Mesenchymal stem cell (in vitro differentiated cells and primary cell): ENCODE data around the gene DSP.

Experiments used
- DNase-seq: peaks from one replicate; pipeline ENCODE4 v3.0.0-alpha.2; 2013
- H2AFZ ChIP-seq: one replicate; pipeline ENCODE4 v1.6.1; 2013; ENCODE audit warnings: low read depth, mild to moderate bottlenecking, control low read depth, inconsistent platforms, low read length, moderate library complexity
- H2AK5ac ChIP-seq: 2 replicates; pipeline ENCODE4 v1.6.1; 2013; ENCODE audit warnings: low read length, moderate library complexity, mild to moderate bottlenecking, inconsistent platforms; ENCODE audit not compliant: severe bottlenecking
- H2BK120ac ChIP-seq: one replicate; pipeline ENCODE4 v1.6.1; 2013; ENCODE audit warnings: low read depth, mild to moderate bottlenecking, inconsistent platforms, low read length, moderate library complexity
- H2BK12ac ChIP-seq, 2 experiments: one replicate each; pipeline ENCODE4 v1.6.1; 2013; ENCODE audit warnings: inconsistent platforms in 2 of 2, low read length in 2 of 2, mild to moderate bottlenecking in 2 of 2, moderate library complexity in 2 of 2, control low read depth in 1 of 2
- H2BK15ac ChIP-seq: one replicate; pipeline ENCODE4 v1.6.1; 2013; ENCODE audit warnings: mild to moderate bottlenecking, low read depth, inconsistent platforms; ENCODE audit not compliant: poor library complexity, severe bottlenecking
- H2BK5ac ChIP-seq: 2 replicates; pipeline ENCODE4 v1.6.1; 2013; ENCODE audit warnings: low read depth, mild to moderate bottlenecking, low read length, control low read depth, inconsistent platforms; ENCODE audit not compliant: poor library complexity, severe bottlenecking
- H3K14ac ChIP-seq, 2 experiments: one replicate each; pipeline ENCODE4 v1.6.1; 2013; ENCODE audit warnings: inconsistent platforms in 2 of 2, low read length in 2 of 2, control low read depth in 1 of 2, mild to moderate bottlenecking in 1 of 2, moderate library complexity in 1 of 2
- H3K18ac ChIP-seq, 2 experiments: one replicate each; pipeline ENCODE4 v1.6.1; 2013; ENCODE audit warnings: inconsistent platforms in 2 of 2, low read length in 2 of 2, control low read depth in 1 of 2, low read depth in 1 of 2, mild to moderate bottlenecking in 1 of 2
- H3K23ac ChIP-seq, 2 experiments: one replicate each; pipeline ENCODE4 v1.6.1; 2013; ENCODE audit warnings: inconsistent platforms in 2 of 2, low read length in 2 of 2, mild to moderate bottlenecking in 2 of 2, moderate library complexity in 2 of 2, control low read depth in 1 of 2
- H3K27ac ChIP-seq: 2 replicates; pipeline ENCODE4 v1.5.1; 2013; ENCODE audit warnings: mild to moderate bottlenecking, moderate library complexity, low read length, control low read depth, inconsistent platforms; ENCODE audit not compliant: poor library complexity, severe bottlenecking
- H3K27me3 ChIP-seq, 2 experiments: 2 replicates each; pipeline versions ENCODE4 v1.6.1 to v1.7.0; 2013; ENCODE audit warnings: low read length in 2 of 2, mild to moderate bottlenecking in 2 of 2, moderate library complexity in 2 of 2, control low read depth in 1 of 2, inconsistent platforms in 1 of 2; ENCODE audit not compliant: control insufficient read depth in 1 of 2, insufficient read depth in 1 of 2
- H3K36me3 ChIP-seq, 2 experiments: 2 replicates each; pipeline versions ENCODE4 v1.6.1 to v1.7.0; 2013; ENCODE audit warnings: low read length in 2 of 2, control low read depth in 1 of 2, inconsistent platforms in 1 of 2, low read depth in 1 of 2, mild to moderate bottlenecking in 1 of 2; ENCODE audit not compliant: insufficient read depth in 2 of 2, control insufficient read depth in 1 of 2
- H3K4ac ChIP-seq, 2 experiments: one replicate each; pipeline ENCODE4 v1.6.1; 2013; ENCODE audit warnings: inconsistent platforms in 2 of 2, low read length in 2 of 2, mild to moderate bottlenecking in 2 of 2, moderate library complexity in 2 of 2, control low read depth in 1 of 2, low read depth in 1 of 2
- H3K4me1 ChIP-seq: 2 replicates; pipeline ENCODE4 v1.6.1; 2013; ENCODE audit warnings: low read depth, low read length, control low read depth; ENCODE audit not compliant: control insufficient read depth, insufficient read depth
- H3K4me2 ChIP-seq: 2 replicates; pipeline ENCODE4 v1.6.1; 2013; ENCODE audit warnings: low read length, mild to moderate bottlenecking, inconsistent platforms; ENCODE audit not compliant: poor library complexity, severe bottlenecking
- H3K4me3 ChIP-seq, 2 experiments: 2 replicates each; pipeline versions ENCODE4 v1.5.1 to v1.7.0; 2013; ENCODE audit warnings: low read length in 2 of 2, mild to moderate bottlenecking in 2 of 2, control low read depth in 1 of 2, low read depth in 1 of 2; ENCODE audit not compliant: insufficient read depth in 1 of 2
- H3K79me1 ChIP-seq: replicated peaks from 2 replicates; pipeline ENCODE4 v1.6.1; 2013; ENCODE audit warnings: mild to moderate bottlenecking, control low read depth, low read length, inconsistent platforms; ENCODE audit not compliant: poor library complexity, severe bottlenecking
- H3K9ac ChIP-seq: 2 replicates; pipeline ENCODE4 v1.7.0; 2013; ENCODE audit warnings: mild to moderate bottlenecking, low read length, moderate library complexity
- H3K9me3 ChIP-seq: 2 replicates; pipeline ENCODE4 v1.7.0; 2013; ENCODE audit warnings: mild to moderate bottlenecking, low read length; ENCODE audit not compliant: control insufficient read depth
- H4K8ac ChIP-seq: one replicate; pipeline ENCODE4 v1.6.1; 2013; ENCODE audit warnings: inconsistent platforms, mild to moderate bottlenecking, low read length, moderate library complexity
- H4K91ac ChIP-seq: one replicate; pipeline ENCODE4 v1.6.1; 2013; ENCODE audit warnings: mild to moderate bottlenecking, low read length, inconsistent platforms
- WGBS: methylation state at CpG from one replicate; pipeline ENCODE4 v1.1.7; 2013; ENCODE audit warnings: mixed read lengths; 5-methylcytosine and 5-hydroxymethylcytosine counted together

The DSP gene

DNA sequence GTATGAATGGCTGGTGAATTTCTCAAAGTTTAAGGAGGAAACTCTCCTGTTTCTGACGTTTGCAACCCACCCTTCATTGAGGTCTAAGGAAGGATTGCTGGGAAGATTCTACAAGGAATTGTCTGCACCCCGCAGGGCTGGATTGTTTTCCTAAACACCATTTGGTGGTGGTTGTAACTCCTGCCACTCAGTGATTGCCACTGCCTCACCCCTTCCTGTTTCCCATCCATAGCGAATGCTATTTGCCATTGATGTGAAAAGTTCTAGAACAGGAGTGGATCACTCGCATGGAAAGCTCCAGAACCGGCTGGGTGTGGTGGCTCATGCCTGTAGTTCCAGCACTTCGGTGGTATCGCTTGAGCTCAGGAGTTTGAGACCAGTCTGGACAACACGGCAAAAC is 8.7 kb upstream of the DSP start:
- Histone ChIP-seq H3K27me3 (no peaks in the 10 kb centered on the region), H3K36me3 (no peaks in the 10 kb centered on the region), H3K9ac (no peak overlapping the region), H3K27ac (no peak overlapping the region), H3K23ac (no peak overlapping the region), H4K91ac (no peak overlapping the region), H2BK120ac (no peak overlapping the region), H3K79me1 (no peaks in the 10 kb centered on the region), H3K14ac (no peak overlapping the region), H3K4me3 (no peak overlapping the region), H2AK5ac (no peak overlapping the region), H3K4ac (no peak overlapping the region), H2BK5ac (no peak overlapping the region), H3K18ac (no peak overlapping the region), H2BK12ac (no peak overlapping the region), H3K9me3 (no peaks in the 10 kb centered on the region), H2AFZ (no peak overlapping the region), H4K8ac (no peak overlapping the region), H3K4me1 (peaks cover 5% of the 10 kb centered on the region), H3K4me2 (no peak overlapping the region), H2BK15ac (no peak overlapping the region)
- no peak for DNase-seq
- WGBS, result 56% methylated on average over 7 of the region's 8 CpGs

DNA sequence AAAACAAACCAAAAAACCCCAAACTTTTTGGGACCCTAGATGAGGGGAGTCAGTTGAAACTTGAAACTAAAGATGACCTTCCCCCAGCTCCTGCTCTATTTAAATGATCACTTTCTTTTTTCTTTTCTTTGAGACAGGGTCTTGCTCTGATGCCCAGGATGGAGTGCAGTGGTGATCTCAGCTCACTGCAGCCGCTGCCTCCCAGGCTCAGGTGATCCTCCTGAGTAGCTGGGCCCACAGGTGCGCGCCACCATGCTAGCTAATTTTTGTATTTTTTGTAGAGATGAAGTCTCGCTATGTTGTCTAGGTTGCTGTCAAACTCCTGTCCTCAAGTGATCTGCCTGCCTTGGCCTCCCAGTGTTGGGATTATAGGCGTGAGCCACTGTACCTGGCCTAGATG is 7.3 kb upstream of the DSP start:
- Histone ChIP-seq H3K27ac (no peak overlapping the region), H3K4me3 (no peak overlapping the region), H2BK5ac (no peak overlapping the region), H3K23ac (no peak overlapping the region), H3K14ac (no peak overlapping the region), H4K8ac (no peak overlapping the region), H2AK5ac (no peak overlapping the region), H3K36me3 (no peaks in the 10 kb centered on the region), H3K4ac (no peak overlapping the region), H3K9me3 (no peaks in the 10 kb centered on the region), H3K4me2 (no peak overlapping the region), H2BK120ac (no peak overlapping the region), H3K18ac (no peak overlapping the region), H3K27me3 (peaks cover 0 to 9% of the 10 kb centered on the region in 2 experiments), H3K9ac (no peak overlapping the region), H2BK12ac (no peak overlapping the region), H2BK15ac (no peak overlapping the region), H2AFZ (no peak overlapping the region), H4K91ac (no peak overlapping the region), H3K4me1 (peaks cover 5% of the 10 kb centered on the region), H3K79me1 (no peaks in the 10 kb centered on the region)
- DNase-seq, result no peak
- WGBS, result 97% methylated on average over 5 of the region's 5 CpGs

DNA sequence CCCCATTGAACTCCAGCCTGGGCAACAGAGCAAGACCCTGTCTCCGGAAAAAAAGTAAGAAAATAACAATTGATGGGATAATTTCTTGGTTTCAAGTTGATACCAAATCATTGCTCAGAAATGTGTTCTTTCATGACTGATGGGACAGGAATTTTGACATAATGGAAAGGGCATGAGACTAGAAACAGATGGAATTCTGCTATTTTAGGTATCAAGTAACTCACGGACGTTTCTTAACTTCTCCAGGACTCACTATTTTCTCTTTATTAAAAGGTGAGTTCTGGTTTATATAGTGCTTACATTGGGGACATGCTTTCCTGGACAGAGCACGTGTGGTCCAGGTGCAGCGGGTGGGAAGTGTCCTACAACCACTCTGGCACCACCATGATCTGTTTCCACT is 6.0 kb upstream of the DSP start:
- WGBS, result 84% methylated on average over 4 of the region's 5 CpGs
- Histone ChIP-seq H2AK5ac (no peak overlapping the region), H3K36me3 (no peaks in the 10 kb centered on the region), H3K18ac (no peak overlapping the region), H2BK12ac (no peak overlapping the region), H3K9ac (no peak overlapping the region), H4K91ac (no peak overlapping the region), H3K4me2 (peak overlapping the region; percentile 30), H3K79me1 (peaks cover 1% of the 10 kb centered on the region), H3K4me1 (peaks cover 6% of the 10 kb centered on the region), H3K23ac (no peak overlapping the region), H3K9me3 (no peaks in the 10 kb centered on the region), H2BK5ac (no peak overlapping the region), H2BK15ac (no peak overlapping the region), H2BK120ac (no peak overlapping the region), H3K4me3 (no peak overlapping the region), H2AFZ (no peak overlapping the region), H3K14ac (no peak overlapping the region), H3K27ac (peak overlapping the region; percentile 78), H3K4ac (no peak overlapping the region), H3K27me3 (peaks cover 0 to 20% of the 10 kb centered on the region in 2 experiments), H4K8ac (no peak overlapping the region)
- no peak for DNase-seq

DNA sequence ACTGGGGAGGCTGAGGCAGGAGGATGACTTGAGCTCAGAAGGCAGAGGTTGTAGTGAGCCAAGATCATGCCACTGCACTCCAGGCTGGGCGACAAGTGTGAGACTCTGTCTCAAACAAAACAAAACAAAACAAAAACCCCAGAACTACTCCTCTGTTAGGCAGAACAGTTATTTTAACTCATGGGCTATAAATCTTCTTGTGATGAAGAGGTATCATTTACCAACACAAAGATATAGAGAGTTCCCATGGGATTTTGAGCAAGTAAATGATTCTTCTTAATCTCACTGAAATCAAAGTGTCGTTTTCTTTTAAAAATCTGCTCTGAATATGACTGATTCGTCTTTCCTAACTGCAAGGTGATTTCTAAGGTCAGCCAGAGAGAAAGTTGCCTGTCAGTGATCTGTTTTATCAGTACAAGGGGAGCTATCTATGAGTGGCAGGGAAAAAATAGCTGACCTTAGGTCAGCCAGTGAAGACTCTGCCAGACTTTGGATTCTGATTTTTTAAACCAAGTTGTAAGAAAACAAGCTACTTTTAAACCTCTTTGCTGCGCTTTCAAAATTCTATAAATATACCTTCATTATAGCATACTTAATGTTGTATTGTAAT is 3.8 kb upstream of the DSP start:
- H3K4me3 ChIP-seq, result no peak overlapping the region
- no peak overlapping the region for H2BK15ac ChIP-seq
- H3K27ac ChIP-seq, result no peak overlapping the region
- H2AFZ ChIP-seq, result no peak overlapping the region
- H3K9ac ChIP-seq, result no peak overlapping the region
- peaks cover 0 to 36% of the 10 kb centered on the region in 2 experiments for H3K27me3 ChIP-seq
- H2BK5ac ChIP-seq, result no peak overlapping the region
- no peak overlapping the region for H4K8ac ChIP-seq
- H3K14ac ChIP-seq, result no peak overlapping the region
- H3K79me1 ChIP-seq, result peaks cover 3% of the 10 kb centered on the region
- H3K18ac ChIP-seq, result no peak overlapping the region
- 73% methylated on average over 2 of the region's 4 CpGs for WGBS
- no peaks in the 10 kb centered on the region for H3K36me3 ChIP-seq
- no peak overlapping the region for H3K4ac ChIP-seq
- H4K91ac ChIP-seq, result no peak overlapping the region
- H2BK12ac ChIP-seq, result no peak overlapping the region
- no peak overlapping the region for H2AK5ac ChIP-seq
- H3K4me2 ChIP-seq, result no peak overlapping the region
- peaks cover 8% of the 10 kb centered on the region for H3K4me1 ChIP-seq
- DNase-seq, result no peak
- no peak overlapping the region for H3K23ac ChIP-seq
- no peak overlapping the region for H2BK120ac ChIP-seq
- H3K9me3 ChIP-seq, result no peaks in the 10 kb centered on the region
